K562 (cell line): ENCODE measurements around the gene ZNF687. TPM values are rescaled to one million over a fixed set of nuclear protein-coding genes. Genes with fewer than 3 reads are reported as not detected.
A peak's percentile ranks its signal among the peaks of the same experiment; 100 is the strongest.

Source experiments
- ARHGAP35 ChIP-seq: fragments of 450-650 bp; IDR thresholded peaks from 2 replicates; pipeline ENCODE4 v1.6.1; 2018; ENCODE audit not compliant: partially characterized antibody
- ARID4B ChIP-seq: sonication (generic); formaldehyde crosslinking; IDR thresholded peaks from 2 replicates; pipeline ENCODE4 v1.8.0; 2022; ENCODE audit warnings: mild to moderate bottlenecking, missing genetic modification reagents
- BRD4 ChIP-seq: fragments of 200-600 bp; sonication (generic); IDR thresholded peaks from 2 replicates; pipeline ENCODE4 v1.6.1; 2017; ENCODE audit warnings: inconsistent platforms
- HNRNPH1 ChIP-seq: fragments of 200-400 bp; formaldehyde crosslinking; optimal IDR thresholded peaks from 2 replicates; pipeline ENCODE3; 2017; ENCODE audit warnings: low read depth, mild to moderate bottlenecking, low read length, moderate library complexity
- HNRNPLL ChIP-seq: fragments of 200-400 bp; formaldehyde crosslinking; IDR thresholded peaks from 2 replicates; pipeline ENCODE4 v1.6.1; 2017; ENCODE audit warnings: low read length, low read depth, mild to moderate bottlenecking; ENCODE audit not compliant: poor library complexity, severe bottlenecking
- JUND ChIP-seq, 2 experiments: IDR thresholded peaks; 2 replicates in 1 of 2; 3 replicates in 1 of 2; pipeline ENCODE4 v1.6.1; 2011; ENCODE audit warnings: borderline replicate concordance in 2 of 2, low read depth in 2 of 2, low read length in 2 of 2, improper control_type of control experiment in 1 of 2, missing biosample characterization in 1 of 2, missing genetic modification characterization in 1 of 2, missing genetic modification reagents in 1 of 2
- MXI1 ChIP-seq: IDR thresholded peaks from 2 replicates; pipeline ENCODE4 v1.6.1; 2011; ENCODE audit warnings: low read depth, mild to moderate bottlenecking, improper control_type of control experiment, low read length
- SAP30 ChIP-seq: fragments of 200-600 bp; sonication (generic); IDR thresholded peaks from 2 replicates; pipeline ENCODE4 v1.6.1; 2012; ENCODE audit warnings: borderline replicate concordance, low read depth, mild to moderate bottlenecking, moderate library complexity, low read length, control low read depth, inconsistent platforms; ENCODE audit not compliant: insufficient read depth, poor library complexity, severe bottlenecking
- TAF1 ChIP-seq: IDR thresholded peaks from 2 replicates; pipeline ENCODE4 v1.6.1; 2011; ENCODE audit warnings: mild to moderate bottlenecking, low read length, moderate library complexity; ENCODE audit not compliant: insufficient read depth, control insufficient read depth, severe bottlenecking; ENCODE audit errors: extremely low read depth
- TOE1 ChIP-seq, 2 experiments: fragments of 450-650 bp in 1 of 2; sonication (generic) in 1 of 2; formaldehyde crosslinking in 1 of 2; IDR thresholded peaks; 2 replicates each; pipeline versions ENCODE4 v1.7.1 to v1.8.0; 2016 to 2022; ENCODE audit warnings: borderline replicate concordance in 2 of 2, mild to moderate bottlenecking in 2 of 2, antibody characterized with exemption in 1 of 2, inconsistent platforms in 1 of 2, low read depth in 1 of 2, missing genetic modification reagents in 1 of 2, moderate library complexity in 1 of 2
- ZNF589 ChIP-seq: fragments of 200-800 bp; sonication (Bioruptor generic); IDR thresholded peaks from 2 replicates; pipeline ENCODE4 v1.6.1; 2016; ENCODE audit warnings: low read depth, missing genetic modification characterization, missing compliant biosample characterization
- ZNF740 ChIP-seq, 3 experiments: fragments of 200-800 bp in 1 of 3; sonication (Bioruptor generic) in 1 of 3; sonication (generic) in 1 of 3; formaldehyde crosslinking in 1 of 3; IDR thresholded peaks; 2 replicates each; pipeline versions ENCODE4 v1.6.1 to v1.8.0; 2016 to 2022; ENCODE audit warnings: mild to moderate bottlenecking in 2 of 3, missing compliant biosample characterization in 2 of 3, missing genetic modification characterization in 2 of 3, missing genetic modification reagents in 1 of 3
- polyA plus RNA-seq, 8 experiments: library from polyadenylated mRNA; depleted of rRNA in 4 of 8; stranded (reverse) in 5 of 8; unstranded in 3 of 8; fragments of >200 nt; fragmentation: Nextera tagmentation in 2 of 8; fragmentation: Illumina TruSeq in 1 of 8; extraction: Ambion mirVana in 2 of 8; extraction: Trizol in 1 of 8; gene quantifications; 2 replicates each; pipeline versions ENCODE4 v1.2.1 to v1.2.3, GENCODE V29; 2011 to 2014; ENCODE audit warnings: inconsistent platforms in 1 of 8, missing spikeins in 1 of 8
- total RNA-seq, 7 experiments: library from RNA; depleted of rRNA in 6 of 7; stranded (reverse); fragments of >200 nt in 6 of 7; fragmentation: Illumina TruSeq in 2 of 7; extraction: Trizol in 2 of 7; gene quantifications; 2 replicates each; pipeline versions ENCODE4 v1.2.1 to v1.2.3, GENCODE V29; 2011 to 2021; ENCODE audit warnings: low replicate concordance in 1 of 7
- TF ChIP-seq, protein P1 (sequence below), 2 experiments: fragments of 450-650 bp; conservative IDR thresholded peaks; 2 replicates each; pipeline ENCODE4 v1.6.1; 2017; ENCODE audit warnings: mild to moderate bottlenecking in 2 of 2, moderate library complexity in 2 of 2
- TF ChIP-seq, protein P2 (sequence below): fragments of 200-800 bp; sonication (Bioruptor generic); IDR thresholded peaks from 2 replicates; pipeline ENCODE4 v1.6.1; 2017; ENCODE audit warnings: missing genetic modification characterization, missing compliant biosample characterization

ZNF687 gene
- total and polyA plus RNA-seq, 9 of the 15 experiments (the other 6 are each of a cell fraction or from before 2014, with no cell fraction given): 0.13 to 26.4 (median 10.6) TPM

DNA sequence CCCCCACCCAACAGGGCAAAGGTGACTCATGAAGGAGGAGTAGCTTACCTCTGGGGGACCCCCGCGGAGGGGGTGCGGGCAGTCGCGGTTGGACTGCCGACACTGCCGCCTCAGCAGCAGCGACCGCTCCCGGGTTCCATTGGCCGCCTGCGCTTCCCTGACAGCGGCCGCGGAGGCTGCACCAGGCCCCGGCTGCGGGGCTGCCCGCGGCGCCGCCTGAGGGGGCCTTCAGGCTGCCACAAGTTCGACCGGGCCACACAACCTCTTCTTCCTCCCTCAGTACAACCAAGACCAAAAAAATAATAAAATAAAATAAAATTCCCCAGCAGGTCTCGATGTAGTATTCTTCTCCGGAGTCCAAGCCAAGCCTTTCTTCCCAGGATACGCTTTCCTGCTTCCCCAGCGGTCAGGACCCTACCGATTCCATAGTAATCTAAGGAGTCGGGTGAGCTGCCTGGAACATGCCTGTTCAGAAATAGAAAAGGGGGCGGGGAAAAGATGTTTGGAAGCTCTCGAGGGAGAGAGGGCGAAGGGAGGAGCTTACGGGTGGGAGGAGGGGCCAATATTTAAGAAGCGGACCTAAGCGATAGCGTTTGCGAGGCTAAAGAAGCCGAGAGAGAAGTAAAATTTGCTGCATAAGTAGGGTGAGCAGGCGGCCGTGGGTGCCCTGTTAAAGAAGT is 45.3 kb downstream of the ZNF687 start, which contains the start of gene PI4KB (continued):
- TF ChIP-seq ARID4B: peak; percentile 45
- TF ChIP-seq ZNF589 (CRISPR knock-in tag): 0 out of 2 replicates have a peak, but pooled peaks have one; percentile 5
- peak; percentile 59 for TF ChIP-seq HNRNPLL
- TF ChIP-seq SAP30: peak; percentile 45
- TF ChIP-seq, protein P1, sequence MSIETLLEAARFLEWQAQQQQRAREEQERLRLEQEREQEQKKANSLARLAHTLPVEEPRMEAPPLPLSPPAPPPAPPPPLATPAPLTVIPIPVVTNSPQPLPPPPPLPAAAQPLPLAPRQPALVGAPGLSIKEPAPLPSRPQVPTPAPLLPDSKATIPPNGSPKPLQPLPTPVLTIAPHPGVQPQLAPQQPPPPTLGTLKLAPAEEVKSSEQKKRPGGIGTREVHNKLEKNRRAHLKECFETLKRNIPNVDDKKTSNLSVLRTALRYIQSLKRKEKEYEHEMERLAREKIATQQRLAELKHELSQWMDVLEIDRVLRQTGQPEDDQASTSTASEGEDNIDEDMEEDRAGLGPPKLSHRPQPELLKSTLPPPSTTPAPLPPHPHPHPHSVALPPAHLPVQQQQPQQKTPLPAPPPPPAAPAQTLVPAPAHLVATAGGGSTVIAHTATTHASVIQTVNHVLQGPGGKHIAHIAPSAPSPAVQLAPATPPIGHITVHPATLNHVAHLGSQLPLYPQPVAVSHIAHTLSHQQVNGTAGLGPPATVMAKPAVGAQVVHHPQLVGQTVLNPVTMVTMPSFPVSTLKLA (conservative IDR thresholded peaks at IDR 0.05): peak; percentile 54 to 55
- TF ChIP-seq MXI1: peak; percentile 45; the same call in 1 of the 2 replicates
- TF ChIP-seq JUND (IDR thresholded peaks at IDR 0.05; ENCODE audit: borderline replicate concordance, low read depth, low read length): 0 out of 2 replicates have a peak, but pooled peaks have one; percentile 1
- no peak for TF ChIP-seq JUND (tag; IDR thresholded peaks at IDR 0.05; ENCODE audit: borderline replicate concordance, low read depth, low read length)
- TF ChIP-seq HNRNPH1: no peak
- TF ChIP-seq ARHGAP35: no peak
- peak; percentile 45; the same call in 1 of the 2 replicates for TF ChIP-seq BRD4
- TF ChIP-seq TAF1: peak; percentile 16
- peak; percentile 44; the same call in 1 of the 2 replicates for TF ChIP-seq TOE1 (IDR thresholded peaks at IDR 0.05; ENCODE audit: borderline replicate concordance)
- TF ChIP-seq TOE1 (CRISPR knock-in tag; IDR thresholded peaks at IDR 0.05; ENCODE audit: borderline replicate concordance, low read depth): no peak
- TF ChIP-seq, protein P2, sequence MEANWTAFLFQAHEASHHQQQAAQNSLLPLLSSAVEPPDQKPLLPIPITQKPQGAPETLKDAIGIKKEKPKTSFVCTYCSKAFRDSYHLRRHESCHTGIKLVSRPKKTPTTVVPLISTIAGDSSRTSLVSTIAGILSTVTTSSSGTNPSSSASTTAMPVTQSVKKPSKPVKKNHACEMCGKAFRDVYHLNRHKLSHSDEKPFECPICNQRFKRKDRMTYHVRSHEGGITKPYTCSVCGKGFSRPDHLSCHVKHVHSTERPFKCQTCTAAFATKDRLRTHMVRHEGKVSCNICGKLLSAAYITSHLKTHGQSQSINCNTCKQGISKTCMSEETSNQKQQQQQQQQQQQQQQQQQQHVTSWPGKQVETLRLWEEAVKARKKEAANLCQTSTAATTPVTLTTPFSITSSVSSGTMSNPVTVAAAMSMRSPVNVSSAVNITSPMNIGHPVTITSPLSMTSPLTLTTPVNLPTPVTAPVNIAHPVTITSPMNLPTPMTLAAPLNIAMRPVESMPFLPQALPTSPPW: peak; percentile 33; the same call in 1 of the 2 replicates
- TF ChIP-seq ZNF740 (CRISPR knock-in tag; IDR thresholded peaks at IDR 0.05): no peak; the same call in 1 of the 2 replicates
- 0 out of 4 replicates have a peak, but pooled peaks of 1 of the 2 experiments have one; percentile 72 for TF ChIP-seq ZNF740 (tag; IDR thresholded peaks at IDR 0.05)
